ENCODE data around the gene MANBA.

MANBA gene

DNA sequence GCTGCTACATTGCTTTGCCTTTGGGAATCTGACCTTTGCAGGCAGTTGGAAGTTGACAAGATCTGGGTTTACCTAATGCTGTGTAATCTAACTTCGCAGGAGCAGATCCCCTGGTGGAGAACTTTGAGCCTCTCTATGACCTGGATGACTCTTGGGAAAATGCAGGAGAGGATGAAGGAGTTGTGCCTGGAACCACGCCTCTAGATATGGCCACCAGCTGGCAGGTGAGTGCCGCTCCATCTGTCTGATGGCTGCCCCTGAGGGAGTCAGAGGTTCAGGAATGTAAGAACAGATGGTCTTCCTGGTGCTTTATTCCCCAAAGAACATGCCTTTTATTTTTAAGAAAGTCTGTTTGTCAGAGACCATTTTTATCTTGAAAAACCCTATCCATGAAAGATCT lies 150.3 kb downstream of the MANBA start (continued):
- TF ChIP-seq, protein P1, sequence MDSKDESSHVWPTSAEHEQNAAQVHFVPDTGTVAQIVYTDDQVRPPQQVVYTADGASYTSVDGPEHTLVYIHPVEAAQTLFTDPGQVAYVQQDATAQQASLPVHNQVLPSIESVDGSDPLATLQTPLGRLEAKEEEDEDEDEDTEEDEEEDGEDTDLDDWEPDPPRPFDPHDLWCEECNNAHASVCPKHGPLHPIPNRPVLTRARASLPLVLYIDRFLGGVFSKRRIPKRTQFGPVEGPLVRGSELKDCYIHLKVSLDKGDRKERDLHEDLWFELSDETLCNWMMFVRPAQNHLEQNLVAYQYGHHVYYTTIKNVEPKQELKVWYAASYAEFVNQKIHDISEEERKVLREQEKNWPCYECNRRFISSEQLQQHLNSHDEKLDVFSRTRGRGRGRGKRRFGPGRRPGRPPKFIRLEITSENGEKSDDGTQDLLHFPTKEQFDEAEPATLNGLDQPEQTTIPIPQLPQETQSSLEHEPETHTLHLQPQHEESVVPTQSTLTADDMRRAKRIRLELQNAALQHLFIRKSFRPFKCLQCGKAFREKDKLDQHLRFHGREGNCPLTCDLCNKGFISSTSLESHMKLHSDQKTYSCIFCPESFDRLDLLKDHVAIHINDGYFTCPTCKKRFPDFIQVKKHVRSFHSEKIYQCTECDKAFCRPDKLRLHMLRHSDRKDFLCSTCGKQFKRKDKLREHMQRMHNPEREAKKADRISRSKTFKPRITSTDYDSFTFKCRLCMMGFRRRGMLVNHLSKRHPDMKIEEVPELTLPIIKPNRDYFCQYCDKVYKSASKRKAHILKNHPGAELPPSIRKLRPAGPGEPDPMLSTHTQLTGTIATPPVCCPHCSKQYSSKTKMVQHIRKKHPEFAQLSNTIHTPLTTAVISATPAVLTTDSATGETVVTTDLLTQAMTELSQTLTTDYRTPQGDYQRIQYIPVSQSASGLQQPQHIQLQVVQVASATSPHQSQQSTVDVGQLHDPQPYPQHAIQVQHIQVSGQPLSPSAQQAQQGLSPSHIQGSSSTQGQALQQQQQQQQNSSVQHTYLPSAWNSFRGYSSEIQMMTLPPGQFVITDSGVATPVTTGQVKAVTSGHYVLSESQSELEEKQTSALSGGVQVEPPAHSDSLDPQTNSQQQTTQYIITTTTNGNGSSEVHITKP (tag by site-specific recombination; IDR thresholded peaks at IDR 0.05): no peak
- no peak for TF ChIP-seq TRIM28 (IDR thresholded peaks at IDR 0.05; ENCODE audit: borderline replicate concordance, low read length)
- no peak for TF ChIP-seq ZNF416 (tag by site-specific recombination; IDR thresholded peaks at IDR 0.05)
- TF ChIP-seq, protein P2, sequence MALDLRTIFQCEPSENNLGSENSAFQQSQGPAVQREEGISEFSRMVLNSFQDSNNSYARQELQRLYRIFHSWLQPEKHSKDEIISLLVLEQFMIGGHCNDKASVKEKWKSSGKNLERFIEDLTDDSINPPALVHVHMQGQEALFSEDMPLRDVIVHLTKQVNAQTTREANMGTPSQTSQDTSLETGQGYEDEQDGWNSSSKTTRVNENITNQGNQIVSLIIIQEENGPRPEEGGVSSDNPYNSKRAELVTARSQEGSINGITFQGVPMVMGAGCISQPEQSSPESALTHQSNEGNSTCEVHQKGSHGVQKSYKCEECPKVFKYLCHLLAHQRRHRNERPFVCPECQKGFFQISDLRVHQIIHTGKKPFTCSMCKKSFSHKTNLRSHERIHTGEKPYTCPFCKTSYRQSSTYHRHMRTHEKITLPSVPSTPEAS (tag by site-specific recombination; IDR thresholded peaks at IDR 0.05): no peak
- no peak for TF ChIP-seq ZNF843 (tag by site-specific recombination; IDR thresholded peaks at IDR 0.05)
- no peak for TF ChIP-seq ZNF501 (tag by site-specific recombination; IDR thresholded peaks at IDR 0.05)
- TF ChIP-seq ZNF354C (tag by site-specific recombination; IDR thresholded peaks at IDR 0.05; ENCODE audit: borderline replicate concordance, low read depth): no peak
- TF ChIP-seq SP3 (tag by site-specific recombination; IDR thresholded peaks at IDR 0.05): no peak
- TF ChIP-seq TSHZ1 (tag by site-specific recombination; IDR thresholded peaks at IDR 0.05; ENCODE audit: borderline replicate concordance): no peak

GRCh38 chr4:102610007-102610406 lies 150.8 kb downstream of the MANBA start:
- Histone ChIP-seq H3K9me3 (ENCODE audit: control insufficient read depth, insufficient read depth, low read depth, low read length) (no peaks in the 10 kb centered on the region), H3K4me1 (ENCODE audit: control insufficient read depth, insufficient read depth, low read length) (no peaks in the 10 kb centered on the region), H3K36me3 (ENCODE audit: control insufficient read depth in 2 of 2, insufficient read depth in 1 of 2, low read length in 2 of 2) (peaks cover 9 to 72% of the 10 kb centered on the region in 2 experiments; a peak in 2 of 3 replicates), H3K27ac (ENCODE audit: extremely low read depth, low read depth, low read length) (no peak overlapping the region), H3K4me3 (ENCODE audit: low read depth, low read length) (no peak overlapping the region)
- ChIA-PET CTCF (no interaction called here), POLR2A (no interaction called here)
- TF ChIP-seq SALL2 (tag by site-specific recombination; IDR thresholded peaks at IDR 0.05; ENCODE audit: borderline replicate concordance): no peak
- TF ChIP-seq MZF1 (tag by site-specific recombination; IDR thresholded peaks at IDR 0.05; ENCODE audit: borderline replicate concordance): peak; percentile 77; the same call in 1 of the 2 replicates
- no peak for TF ChIP-seq ZBTB11 (tag by site-specific recombination; conservative IDR thresholded peaks at IDR 0.05; ENCODE audit: low read depth)
